ENCODE results near the gene IL17B. TPM values are rescaled to one million over a fixed set of nuclear protein-coding genes. Genes with fewer than 3 reads are reported as not detected.

Gene IL17B
- total RNA-seq, 2 donors from 2014 or later = not detected

- peaks cover 9% of the 10 kb centered on the region for H3K27me3 Mint-ChIP-seq
- no peaks in the 10 kb centered on the region for H3K36me3 Mint-ChIP-seq (ENCODE audit: low read depth)
- ATAC-seq (replicated peaks) = no peak
- H3K4me1 Mint-ChIP-seq = no peaks in the 10 kb centered on the region
- H3K27ac Mint-ChIP-seq = no peak overlapping the region
- H3K4me3 Mint-ChIP-seq = no peak overlapping the region
- H3K9me3 Mint-ChIP-seq = no peaks in the 10 kb centered on the region
Observed at GRCh38 chr5:149419532-149419858, 40.4 kb upstream of the IL17B start.

GRCh38 chr5:149418910-149419531 is 39.9 kb upstream of the IL17B start:
- no peak for ATAC-seq (replicated peaks)
- Mint-ChIP-seq H3K36me3 (ENCODE audit: low read depth) (no peaks in the 10 kb centered on the region), H3K4me3 (no peak overlapping the region), H3K27ac (no peak overlapping the region), H3K9me3 (no peaks in the 10 kb centered on the region), H3K4me1 (no peaks in the 10 kb centered on the region), H3K27me3 (peaks cover 9% of the 10 kb centered on the region)

- no peak overlapping the region for H3K4me3 Mint-ChIP-seq
- no peak overlapping the region for H3K27ac Mint-ChIP-seq
- no peaks in the 10 kb centered on the region for H3K4me1 Mint-ChIP-seq
- H3K36me3 Mint-ChIP-seq (ENCODE audit: low read depth) = no peaks in the 10 kb centered on the region
- H3K9me3 Mint-ChIP-seq = no peaks in the 10 kb centered on the region
- ATAC-seq (replicated peaks) = no peak
- peaks cover 9% of the 10 kb centered on the region for H3K27me3 Mint-ChIP-seq
Observed at GRCh38 chr5:149417711-149418368, 38.7 kb upstream of the IL17B start.

- no peak for ATAC-seq (replicated peaks)
- Mint-ChIP-seq H3K27me3 (peaks cover 9% of the 10 kb centered on the region), H3K9me3 (no peaks in the 10 kb centered on the region), H3K4me1 (no peaks in the 10 kb centered on the region), H3K4me3 (no peak overlapping the region), H3K27ac (no peak overlapping the region), H3K36me3 (ENCODE audit: low read depth) (no peaks in the 10 kb centered on the region)
Observed at GRCh38 chr5:149416987-149417710, 38.1 kb upstream of the IL17B start.

DNA sequence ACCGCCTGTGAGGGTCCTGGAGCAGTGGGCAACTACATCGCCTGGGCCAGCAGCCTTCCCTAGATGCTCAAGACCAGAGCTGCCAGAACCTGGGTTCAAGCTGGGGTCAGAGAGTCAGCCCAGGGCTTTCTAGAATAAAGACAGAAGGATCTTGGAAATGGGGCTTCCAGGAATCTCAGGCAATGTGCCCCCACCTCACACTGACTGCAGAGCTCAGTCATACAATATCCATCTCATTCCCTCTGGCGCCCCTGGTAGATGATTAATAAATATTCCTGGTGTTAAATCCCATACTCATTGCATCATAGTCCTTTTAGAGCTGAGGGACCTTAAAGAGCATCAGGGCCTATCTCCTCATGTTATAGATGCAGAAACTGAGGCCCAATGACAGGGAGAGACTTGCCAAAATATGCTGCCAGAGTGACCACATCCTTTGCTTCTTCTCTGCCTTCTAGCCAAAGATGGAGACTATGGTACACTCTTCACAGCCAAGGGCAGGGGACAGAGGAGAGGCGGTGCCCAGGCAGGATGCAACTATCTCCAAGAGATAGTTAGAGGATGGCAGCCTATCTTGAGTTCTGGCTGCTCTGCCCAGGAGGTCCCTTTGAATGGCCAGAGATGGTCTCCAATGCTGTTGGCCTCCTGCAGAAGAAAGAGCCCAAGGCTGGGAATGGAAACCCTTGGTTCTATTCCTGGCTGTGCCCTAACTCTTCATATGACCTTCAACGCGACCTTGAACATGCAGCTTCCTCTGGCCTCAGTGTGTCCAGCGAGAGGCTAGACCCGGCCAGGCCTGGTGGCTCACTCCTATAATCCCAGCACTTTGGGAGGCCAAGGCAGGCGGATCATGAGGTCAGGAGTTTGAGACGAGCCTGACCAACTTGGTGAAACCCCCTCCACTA is 36.2 kb upstream of the IL17B start:
- Mint-ChIP-seq H3K4me1 (no peaks in the 10 kb centered on the region), H3K4me3 (no peak overlapping the region), H3K27ac (no peak overlapping the region), H3K36me3 (ENCODE audit: low read depth) (no peaks in the 10 kb centered on the region), H3K27me3 (peaks cover 9% of the 10 kb centered on the region), H3K9me3 (no peaks in the 10 kb centered on the region)
- no peak for ATAC-seq (replicated peaks)

- Mint-ChIP-seq H3K4me1 (no peaks in the 10 kb centered on the region), H3K27ac (no peak overlapping the region), H3K36me3 (ENCODE audit: low read depth) (no peaks in the 10 kb centered on the region), H3K4me3 (no peak overlapping the region), H3K9me3 (no peaks in the 10 kb centered on the region), H3K27me3 (peaks cover 9% of the 10 kb centered on the region)
- no peak for ATAC-seq (replicated peaks)
Observed at GRCh38 chr5:149414405-149415065, 35.4 kb upstream of the IL17B start.

- ATAC-seq (replicated peaks) = no peak
- Mint-ChIP-seq H3K4me1 (no peaks in the 10 kb centered on the region), H3K4me3 (no peak overlapping the region), H3K27me3 (peaks cover 5% of the 10 kb centered on the region), H3K27ac (no peak overlapping the region), H3K36me3 (ENCODE audit: low read depth) (no peaks in the 10 kb centered on the region), H3K9me3 (no peaks in the 10 kb centered on the region)
Observed at GRCh38 chr5:149413477-149414210, 34.6 kb upstream of the IL17B start.

- no peaks in the 10 kb centered on the region for H3K4me1 Mint-ChIP-seq
- no peak for ATAC-seq (replicated peaks)
- peaks cover 8% of the 10 kb centered on the region for H3K27me3 Mint-ChIP-seq
Observed at GRCh38 chr5:149412783-149413476, 33.8 kb upstream of the IL17B start.

DNA sequence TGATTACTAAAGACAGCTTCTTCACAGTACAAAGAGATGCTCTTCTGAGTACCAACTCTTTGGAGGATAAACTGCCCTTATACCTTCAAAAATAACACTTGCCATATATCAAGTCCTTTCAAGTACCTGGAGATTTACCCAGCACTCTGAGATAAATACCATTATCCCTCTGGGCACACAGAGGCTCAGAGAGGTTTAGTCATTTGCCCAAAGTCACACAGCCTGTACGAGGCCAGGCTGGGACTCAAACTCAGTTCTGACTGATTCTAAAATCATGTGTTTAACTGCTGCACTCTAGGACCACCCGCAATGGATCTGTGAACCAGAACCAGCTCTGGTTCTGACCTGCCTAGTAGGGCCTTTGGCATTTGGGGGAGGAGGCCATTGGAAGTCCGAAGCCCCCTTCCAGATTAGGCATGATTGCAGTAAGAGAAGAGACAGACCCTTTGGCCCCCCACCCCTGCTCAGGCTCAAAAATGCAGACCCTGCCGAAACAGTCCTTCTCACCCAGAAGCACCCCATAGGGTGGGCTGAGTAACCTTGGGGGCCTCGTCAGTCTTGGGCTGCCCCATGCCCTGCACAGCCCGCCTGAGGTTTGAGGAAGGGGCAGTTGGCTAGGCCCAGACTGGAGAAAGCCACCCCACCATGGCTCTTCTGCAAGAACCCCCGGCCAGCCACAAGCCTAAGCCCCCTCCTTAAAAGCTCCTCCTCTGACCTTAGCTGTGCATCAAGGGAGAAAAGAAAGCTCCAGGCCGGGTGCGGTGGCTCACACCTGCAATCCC is 32.8 kb upstream of the IL17B start:
- H3K4me1 Mint-ChIP-seq = no peaks in the 10 kb centered on the region
- no peaks in the 10 kb centered on the region for H3K36me3 Mint-ChIP-seq (ENCODE audit: low read depth)
- H3K27ac Mint-ChIP-seq = no peak overlapping the region
- peaks cover 3% of the 10 kb centered on the region for H3K27me3 Mint-ChIP-seq
- no peak overlapping the region for H3K4me3 Mint-ChIP-seq
- H3K9me3 Mint-ChIP-seq = no peaks in the 10 kb centered on the region
- no peak for ATAC-seq (replicated peaks)

More at GRCh38 chr5:149412783-149413476, 33.8 kb upstream of the IL17B start:
- Mint-ChIP-seq H3K36me3 (ENCODE audit: low read depth) (no peaks in the 10 kb centered on the region), H3K9me3 (no peaks in the 10 kb centered on the region), H3K4me3 (no peak overlapping the region), H3K27ac (no peak overlapping the region)

GRCh38 chr5:149410721-149411432 is 31.8 kb upstream of the IL17B start:
- H3K27ac Mint-ChIP-seq = no peak overlapping the region
- H3K9me3 Mint-ChIP-seq = no peaks in the 10 kb centered on the region
- no peaks in the 10 kb centered on the region for H3K36me3 Mint-ChIP-seq (ENCODE audit: low read depth)
- no peak for ATAC-seq (replicated peaks)
- H3K4me3 Mint-ChIP-seq = no peak overlapping the region
- H3K4me1 Mint-ChIP-seq = no peaks in the 10 kb centered on the region
- peaks cover 3% of the 10 kb centered on the region for H3K27me3 Mint-ChIP-seq

DNA sequence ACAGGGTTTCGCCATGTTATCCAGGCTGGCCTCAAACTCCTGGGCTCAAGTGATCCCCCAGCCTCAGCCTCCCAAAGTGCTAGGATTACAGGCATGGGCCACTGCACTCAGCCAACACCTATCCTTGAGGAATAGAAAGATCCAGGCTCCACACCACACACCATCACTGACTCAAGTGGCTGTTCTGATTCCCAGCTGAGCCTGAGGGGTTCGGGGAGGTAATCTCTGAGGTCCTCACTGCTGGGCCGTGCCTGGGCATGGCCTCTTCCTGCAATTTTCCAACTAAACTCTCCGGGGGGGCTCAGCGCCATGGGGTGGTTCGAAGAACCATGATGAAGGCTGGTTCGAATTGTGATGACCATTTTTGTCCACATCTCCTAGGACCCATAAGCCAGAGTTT is 31.0 kb upstream of the IL17B start:
- Mint-ChIP-seq H3K4me1 (no peaks in the 10 kb centered on the region), H3K4me3 (no peak overlapping the region), H3K27me3 (peaks cover 3% of the 10 kb centered on the region)

GRCh38 chr5:149409268-149409948 is 30.3 kb upstream of the IL17B start:
- Mint-ChIP-seq H3K4me1 (no peaks in the 10 kb centered on the region), H3K4me3 (no peak overlapping the region), H3K27me3 (peaks cover 3% of the 10 kb centered on the region), H3K9me3 (no peaks in the 10 kb centered on the region), H3K27ac (no peak overlapping the region), H3K36me3 (ENCODE audit: low read depth) (no peaks in the 10 kb centered on the region)
- ATAC-seq (replicated peaks) = no peak

More for the DNA sequence above, 31.0 kb upstream of the IL17B start:
- H3K27ac Mint-ChIP-seq = no peak overlapping the region
- no peaks in the 10 kb centered on the region for H3K9me3 Mint-ChIP-seq
- H3K36me3 Mint-ChIP-seq (ENCODE audit: low read depth) = no peaks in the 10 kb centered on the region
- no peak for ATAC-seq (replicated peaks)
